ENCODE data around the gene PLEKHA6. TPM values are rescaled to one million over a fixed set of nuclear protein-coding genes. Genes with fewer than 3 reads are reported as not detected.

The PLEKHA6 gene
- total and polyA plus RNA-seq, 2 of the 8 experiments (the other 6 are each of a cell fraction or from before 2014, with no cell fraction given): 4.8 to 20.2 TPM

- H2BK15ac ChIP-seq (ENCODE audit: low read length): 0 out of 2 replicates have a peak overlapping the region, but pooled peaks have one; percentile 40
- H3K23me2 ChIP-seq (ENCODE audit: low read depth, low read length): no peaks in the 10 kb centered on the region
- peak overlapping the region; percentile 42; the same call in 1 of the 2 replicates for H2AK5ac ChIP-seq (ENCODE audit: low read depth, low read length)
- no peak overlapping the region for H2AFZ ChIP-seq (ENCODE audit: low read length)
- no peaks in the 10 kb centered on the region for H3K9me3 ChIP-seq (ENCODE audit: insufficient read depth in 2 of 2, low read depth in 1 of 2, low read length in 1 of 2)
- ChIA-PET CTCF (ENCODE audit: partially characterized antibody) (interaction anchor here (0.7 to 21.6 kb wide), 11 partner anchors 11 to 350 kb away, joined by 3 to 175 read pairs (median 5); partner anchors contain the start of genes GOLT1A and PLEKHA6), POLR2A (ENCODE audit: partially characterized antibody) (no interaction called here)
- no peaks in the 10 kb centered on the region for H3K79me1 ChIP-seq (ENCODE audit: low read depth, low read length)
- peak overlapping the region; percentile 62; the same call in 1 of the 2 replicates for H2BK12ac ChIP-seq (ENCODE audit: low read depth, low read length)
- H4K20me1 ChIP-seq (replicated peaks in 1 of 2; ENCODE audit: control insufficient read depth in 1 of 2, insufficient read depth in 2 of 2, low read length in 2 of 2): no peaks in the 10 kb centered on the region
- H4K91ac ChIP-seq (replicated peaks; ENCODE audit: insufficient read length, low read length): peak overlapping the region; percentile 39
- FAIRE-seq (no peak), DNase-seq (ENCODE audit: low read depth in 1 of 2, low spot score in 2 of 2) (no peak)
- no peak overlapping the region for H3K18ac ChIP-seq (ENCODE audit: extremely low read depth, low read length)
- no peak overlapping the region for H3K56ac ChIP-seq (replicated peaks; ENCODE audit: insufficient read length, low read depth, low read length)
- H4K5ac ChIP-seq (ENCODE audit: insufficient read length, low read depth, low read length): no peak overlapping the region
- 0 out of 2 replicates have a peak overlapping the region, but pooled peaks have one; percentile 43 for H2BK20ac ChIP-seq (ENCODE audit: low read length)
- H4K8ac ChIP-seq (ENCODE audit: extremely low read depth, insufficient read depth, low read length): no peak overlapping the region
- H2BK5ac ChIP-seq (ENCODE audit: low read depth, low read length): no peak overlapping the region
- no peaks in the 10 kb centered on the region for H3K79me2 ChIP-seq (ENCODE audit: control insufficient read depth in 1 of 2, insufficient read depth in 2 of 2, low read length in 2 of 2)
- peaks cover 10 to 22% (median 19%) of the 10 kb centered on the region in 4 experiments for H3K4me1 ChIP-seq (replicated peaks in 1 of 4; ENCODE audit: control insufficient read depth in 3 of 4, insufficient read depth in 4 of 4, low read length in 3 of 4)
- peak overlapping the region; percentile 13 for H2BK120ac ChIP-seq (replicated peaks; ENCODE audit: low read depth, low read length)
- TF ChIP-seq HDAC6 (IDR thresholded peaks at IDR 0.05; ENCODE audit: low read depth, low read length) (no peak), ATF3 (IDR thresholded peaks at IDR 0.05; ENCODE audit: insufficient read depth, low read depth, low read length) (no peak), USF2 (IDR thresholded peaks at IDR 0.05; ENCODE audit: low read length) (no peak), CTBP2 (IDR thresholded peaks at IDR 0.05; ENCODE audit: borderline replicate concordance, insufficient read depth, insufficient read length, low read length) (no peak), SIRT6 (IDR thresholded peaks at IDR 0.05; ENCODE audit: low read length) (no peak), SAP30 (IDR thresholded peaks at IDR 0.05; ENCODE audit: insufficient read depth, insufficient replicate concordance, low read length) (no peak), KDM5A (IDR thresholded peaks at IDR 0.05; ENCODE audit: low read length) (no peak), RAD21 (IDR thresholded peaks at IDR 0.05 in 1 of 2, conservative IDR thresholded peaks at IDR 0.05 in 1 of 2; ENCODE audit: low read depth in 2 of 2, low read length in 2 of 2) (no peak), SRF (IDR thresholded peaks at IDR 0.05; ENCODE audit: low read depth, low read length) (no peak)
- H3K9ac ChIP-seq (replicated peaks in 1 of 4; ENCODE audit: extremely low read depth in 1 of 4, low read depth in 3 of 4, low read length in 3 of 4): no peak overlapping the region
- H3K27ac ChIP-seq (ENCODE audit: low read depth, low read length): no peak overlapping the region
- no peak overlapping the region for H3K4me3 ChIP-seq (ENCODE audit: extremely low read depth in 1 of 4, insufficient read depth in 2 of 4, low read depth in 3 of 4, low read length in 4 of 4)
- H3K23ac ChIP-seq (ENCODE audit: insufficient read length): no peak overlapping the region
- H3K36me3 ChIP-seq (ENCODE audit: control insufficient read depth in 2 of 4, insufficient read depth in 4 of 4, low read length in 3 of 4): no peaks in the 10 kb centered on the region
- 91% methylated on average over 13 of the region's 13 CpGs; no CpG with 5 or more reads in 1 of the 2 experiments for WGBS, 2 experiments (ENCODE audit: extremely low coverage in 1 of 2, insufficient coverage in 1 of 2, insufficient read length in 1 of 2, insufficient replicate concordance in 2 of 2, low coverage in 1 of 2, low lambda C conversion rate in 2 of 2, missing lambda C conversion rate in 1 of 2)
- no peak overlapping the region for H3K4me2 ChIP-seq (ENCODE audit: insufficient read depth in 1 of 2, low read depth in 2 of 2, low read length in 2 of 2)
- no peak overlapping the region for H3K4ac ChIP-seq (replicated peaks; ENCODE audit: insufficient read length, low read depth, low read length)
- H3K14ac ChIP-seq (ENCODE audit: insufficient read length): no peak overlapping the region
- H3K27me3 ChIP-seq (replicated peaks in 1 of 4; ENCODE audit: control insufficient read depth in 3 of 4, extremely low read depth in 1 of 4, insufficient read depth in 3 of 4, low read length in 3 of 4): no peaks in the 10 kb centered on the region
Observed at GRCh38 chr1:204331847-204332487, 27.8 kb downstream of the PLEKHA6 start.
